Left hindlimb (tissue), 1 donor: ENCODE data around the gene ZBTB17.
"Not testable (repeated sequence)": the region's sequence is repeated elsewhere in the genome, so short reads cannot be mapped to it uniquely, and the experiment has no call there.

Experiments used
- DNase-seq: peaks from one replicate; pipeline ENCODE4 v3.0.0-alpha.2; 2018

Gene ZBTB17

DNA sequence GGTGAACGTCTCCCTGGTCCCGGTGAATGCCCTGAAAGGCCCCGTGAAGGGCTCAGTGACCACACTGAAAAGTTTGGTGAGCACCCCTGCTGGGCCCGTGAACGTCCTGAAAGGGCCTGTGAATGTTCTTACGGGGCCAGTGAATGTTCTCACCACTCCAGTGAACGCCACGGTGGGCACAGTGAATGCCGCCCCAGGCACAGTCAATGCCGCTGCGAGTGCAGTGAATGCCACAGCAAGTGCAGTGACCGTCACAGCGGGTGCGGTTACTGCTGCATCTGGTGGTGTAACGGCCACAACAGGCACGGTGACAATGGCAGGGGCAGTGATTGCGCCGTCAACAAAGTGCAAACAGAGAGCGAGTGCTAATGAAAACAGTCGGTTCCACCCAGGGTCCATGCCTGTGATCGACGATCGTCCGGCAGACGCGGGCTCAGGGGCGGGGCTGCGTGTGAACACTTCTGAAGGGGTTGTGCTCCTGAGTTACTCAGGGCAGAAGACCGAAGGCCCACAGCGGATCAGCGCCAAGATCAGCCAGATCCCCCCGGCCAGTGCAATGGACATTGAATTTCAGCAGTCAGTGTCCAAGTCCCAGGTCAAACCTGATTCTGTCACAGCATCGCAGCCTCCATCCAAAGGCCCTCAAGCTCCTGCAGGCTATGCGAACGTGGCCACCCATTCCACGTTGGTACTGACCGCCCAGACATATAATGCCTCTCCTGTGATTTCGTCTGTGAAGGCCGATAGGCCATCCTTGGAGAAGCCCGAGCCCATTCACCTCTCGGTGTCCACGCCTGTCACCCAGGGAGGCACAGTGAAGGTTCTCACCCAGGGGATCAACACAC is 41.5 kb downstream of the ZBTB17 start:
- DNase-seq, result no peak

DNA sequence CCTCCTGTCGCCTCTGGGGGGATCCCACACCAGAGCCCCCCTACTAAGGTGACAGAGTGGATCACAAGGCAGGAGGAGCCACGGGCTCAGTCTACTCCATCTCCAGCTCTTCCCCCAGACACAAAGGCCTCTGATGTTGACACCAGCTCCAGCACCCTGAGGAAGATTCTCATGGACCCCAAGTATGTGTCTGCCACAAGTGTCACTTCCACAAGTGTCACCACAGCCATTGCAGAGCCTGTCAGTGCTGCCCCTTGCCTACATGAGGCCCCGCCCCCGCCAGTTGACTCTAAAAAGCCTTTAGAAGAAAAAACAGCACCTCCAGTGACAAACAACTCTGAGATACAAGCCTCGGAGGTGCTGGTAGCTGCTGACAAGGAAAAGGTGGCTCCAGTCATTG is 42.2 kb downstream of the ZBTB17 start:
- DNase-seq, result no peak

DNA sequence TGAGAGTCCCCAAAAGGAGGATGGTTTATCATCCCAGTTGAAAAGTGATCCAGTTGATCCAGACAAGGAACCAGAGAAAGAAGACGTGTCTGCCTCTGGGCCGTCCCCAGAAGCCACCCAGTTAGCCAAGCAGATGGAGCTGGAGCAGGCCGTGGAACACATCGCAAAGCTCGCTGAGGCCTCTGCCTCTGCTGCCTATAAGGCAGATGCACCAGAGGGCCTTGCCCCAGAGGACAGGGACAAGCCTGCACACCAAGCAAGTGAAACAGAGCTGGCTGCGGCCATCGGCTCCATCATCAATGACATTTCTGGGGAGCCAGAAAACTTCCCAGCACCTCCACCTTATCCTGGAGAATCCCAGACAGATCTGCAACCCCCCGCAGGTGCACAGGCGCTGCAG is 43.3 kb downstream of the ZBTB17 start:
- DNase-seq, result no peak

DNA sequence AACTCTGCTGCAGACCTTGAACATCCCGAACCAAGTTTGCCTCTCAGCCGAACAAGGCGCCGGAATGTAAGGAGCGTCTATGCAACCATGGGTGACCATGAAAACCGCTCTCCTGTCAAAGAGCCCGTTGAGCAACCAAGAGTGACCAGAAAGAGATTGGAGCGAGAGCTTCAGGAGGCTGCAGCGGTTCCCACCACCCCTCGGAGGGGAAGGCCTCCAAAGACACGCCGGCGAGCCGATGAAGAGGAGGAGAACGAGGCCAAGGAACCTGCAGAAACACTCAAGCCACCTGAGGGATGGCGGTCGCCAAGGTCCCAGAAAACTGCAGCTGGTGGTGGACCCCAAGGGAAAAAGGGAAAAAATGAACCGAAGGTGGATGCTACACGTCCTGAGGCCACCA is 44.0 kb downstream of the ZBTB17 start:
- DNase-seq, result no peak

- DNase-seq, result no peak
Observed at GRCh38 chr1:15931401-15931800, 44.5 kb downstream of the ZBTB17 start.

DNA sequence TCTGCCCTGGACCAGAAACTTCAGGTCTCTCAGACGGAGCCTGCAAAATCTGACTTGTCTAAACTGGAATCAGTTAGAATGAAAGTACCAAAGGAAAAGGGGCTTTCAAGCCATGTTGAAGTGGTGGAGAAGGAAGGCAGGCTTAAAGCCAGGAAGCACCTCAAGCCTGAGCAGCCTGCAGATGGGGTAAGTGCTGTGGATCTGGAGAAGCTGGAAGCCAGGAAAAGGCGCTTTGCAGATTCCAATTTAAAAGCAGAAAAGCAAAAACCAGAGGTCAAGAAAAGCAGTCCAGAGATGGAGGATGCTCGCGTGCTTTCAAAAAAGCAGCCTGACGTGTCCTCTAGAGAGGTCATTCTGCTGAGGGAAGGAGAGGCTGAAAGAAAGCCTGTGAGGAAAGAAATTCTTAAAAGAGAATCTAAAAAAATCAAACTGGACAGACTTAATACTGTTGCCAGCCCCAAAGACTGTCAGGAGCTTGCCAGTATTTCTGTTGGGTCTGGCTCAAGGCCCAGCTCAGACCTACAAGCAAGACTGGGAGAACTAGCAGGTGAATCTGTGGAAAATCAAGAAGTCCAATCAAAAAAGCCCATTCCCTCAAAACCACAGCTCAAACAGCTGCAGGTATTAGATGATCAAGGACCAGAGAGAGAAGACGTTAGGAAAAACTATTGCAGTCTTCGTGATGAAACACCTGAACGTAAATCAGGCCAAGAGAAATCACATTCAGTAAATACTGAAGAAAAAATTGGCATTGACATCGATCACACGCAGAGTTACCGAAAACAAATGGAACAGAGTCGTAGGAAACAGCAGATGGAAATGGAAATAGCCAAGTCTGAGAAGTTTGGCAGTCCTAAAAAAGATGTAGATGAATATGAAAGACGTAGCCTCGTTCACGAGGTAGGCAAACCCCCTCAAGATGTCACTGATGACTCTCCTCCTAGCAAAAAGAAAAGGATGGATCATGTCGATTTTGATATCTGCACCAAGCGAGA is 46.6 kb downstream of the ZBTB17 start:
- DNase-seq, result no peak

DNA sequence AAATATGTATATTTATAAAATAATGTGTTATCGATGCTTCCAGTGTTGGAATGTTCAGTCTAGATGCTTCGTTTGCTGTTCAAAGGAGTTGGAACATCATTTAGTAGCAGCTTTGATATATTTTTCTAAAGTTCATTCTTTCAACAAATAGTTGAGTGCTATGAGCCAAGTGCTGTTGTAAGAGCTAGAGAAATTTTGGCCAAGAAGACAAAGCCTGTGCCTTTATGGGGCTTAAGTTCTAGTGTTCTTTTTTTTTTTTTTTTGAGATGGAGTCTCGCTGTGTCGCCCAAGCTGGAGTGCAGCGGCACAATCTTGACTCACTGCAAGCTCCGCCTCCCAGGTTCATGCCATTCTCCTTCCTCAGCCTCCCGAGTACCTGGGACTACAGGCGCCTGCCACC is 49.5 kb downstream of the ZBTB17 start:
- not testable (repeated sequence) for DNase-seq

GRCh38 chr1:15923241-15923640 is 52.7 kb downstream of the ZBTB17 start:
- DNase-seq, result no peak

DNA sequence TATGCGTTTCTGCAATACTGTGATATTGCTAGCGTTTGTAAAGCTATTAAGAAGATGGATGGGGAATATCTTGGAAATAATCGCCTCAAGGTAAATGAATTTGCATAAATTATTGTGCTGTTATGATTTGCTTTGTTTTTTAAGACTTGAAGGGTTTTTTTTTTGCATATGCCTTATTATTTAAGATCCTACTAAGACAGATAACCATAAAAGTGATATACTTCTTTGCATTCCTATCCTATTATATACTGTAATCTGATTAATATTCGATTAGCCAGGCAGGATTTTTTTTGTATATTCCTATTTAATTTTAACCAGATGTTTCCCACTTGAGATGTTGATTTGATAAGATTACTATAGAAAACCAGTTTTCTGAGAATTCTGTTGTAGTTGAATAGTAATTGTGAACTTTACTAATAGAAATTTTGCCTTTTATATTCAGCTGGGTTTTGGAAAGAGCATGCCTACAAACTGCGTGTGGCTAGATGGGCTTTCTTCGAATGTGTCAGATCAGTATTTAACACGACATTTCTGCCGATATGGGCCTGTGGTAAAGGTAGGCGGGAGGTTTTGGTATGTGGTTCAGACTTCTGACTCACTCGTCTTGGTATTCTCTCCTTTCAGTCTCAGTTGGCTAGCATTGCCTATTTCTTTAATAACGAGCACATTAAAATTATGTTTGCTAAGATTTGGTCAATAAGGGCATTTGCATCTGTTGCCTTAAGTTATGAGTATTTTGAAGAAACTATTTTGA is 56.8 kb downstream of the ZBTB17 start:
- DNase-seq, result no peak

- no peak for DNase-seq
Observed at GRCh38 chr1:15916916-15917315, 59.0 kb downstream of the ZBTB17 start.

DNA sequence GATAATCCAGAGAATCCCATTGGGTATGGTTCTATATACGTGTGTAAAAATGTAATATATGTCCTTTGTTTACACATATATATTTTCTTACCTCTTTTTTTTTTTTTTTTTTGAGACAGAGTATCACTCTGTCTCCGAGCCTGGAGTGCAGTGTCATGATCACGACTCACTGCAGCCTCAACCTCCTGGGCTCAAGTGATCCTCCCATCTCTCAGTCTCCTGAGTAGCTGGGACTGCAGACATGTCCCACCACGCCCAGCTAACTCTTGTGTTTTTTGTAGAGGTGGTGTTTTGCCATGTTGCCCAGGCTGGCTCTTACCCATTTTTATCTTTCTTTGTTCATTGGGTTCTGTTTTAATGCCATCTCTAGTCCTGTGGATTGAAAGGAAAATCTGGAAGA is 59.5 kb downstream of the ZBTB17 start:
- no peak for DNase-seq

DNA sequence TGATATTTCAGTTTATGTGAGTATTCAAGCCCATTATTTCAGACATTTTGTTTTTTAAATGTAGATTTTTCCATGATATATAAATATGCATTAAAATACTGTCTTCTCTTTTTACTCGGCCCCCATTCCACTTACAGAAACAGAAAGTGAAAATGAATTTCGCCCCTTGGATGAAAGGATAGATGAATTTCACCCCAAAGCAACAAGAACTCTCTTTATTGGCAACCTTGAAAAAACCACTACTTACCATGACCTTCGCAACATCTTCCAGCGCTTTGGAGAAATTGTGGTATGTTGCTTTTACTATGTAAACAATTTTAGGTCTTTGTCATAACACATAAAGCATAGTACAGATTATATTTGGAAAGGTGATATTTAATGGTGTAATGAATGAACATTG is 59.9 kb downstream of the ZBTB17 start:
- no peak for DNase-seq

- DNase-seq, result not testable (repeated sequence)
Observed at GRCh38 chr1:15913607-15914006, 62.3 kb downstream of the ZBTB17 start.

- DNase-seq, result no peak
Observed at GRCh38 chr1:15911927-15912326, 64.0 kb downstream of the ZBTB17 start.

DNA sequence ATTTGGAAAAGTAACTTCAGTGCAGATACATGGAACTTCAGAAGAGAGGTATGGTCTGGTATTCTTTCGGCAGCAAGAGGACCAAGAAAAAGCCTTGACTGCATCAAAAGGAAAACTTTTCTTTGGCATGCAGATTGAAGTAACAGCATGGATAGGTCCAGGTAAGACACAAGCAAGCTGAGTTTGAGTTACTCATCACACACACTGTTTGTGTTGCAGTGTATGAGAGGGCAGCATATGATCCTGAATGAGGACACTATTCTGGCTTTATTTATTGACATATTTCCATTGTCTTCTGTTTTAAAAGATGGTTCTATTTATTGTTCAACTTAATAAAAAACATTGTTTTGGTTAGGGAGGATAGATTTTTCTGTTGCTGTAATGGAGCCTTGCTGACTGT is 64.8 kb downstream of the ZBTB17 start:
- no peak for DNase-seq

GRCh38 chr1:15908597-15908996 is 67.3 kb downstream of the ZBTB17 start:
- no peak for DNase-seq

- DNase-seq, result no peak
Observed at GRCh38 chr1:15902882-15903281, 73.0 kb downstream of the ZBTB17 start.

- DNase-seq, result no peak
Observed at GRCh38 chr1:15900662-15901279, 75.1 kb downstream of the ZBTB17 start.

- DNase-seq, result no peak
Observed at GRCh38 chr1:15899266-15899665, 76.6 kb downstream of the ZBTB17 start.

GRCh38 chr1:15896841-15897610 is 78.9 kb downstream of the ZBTB17 start:
- not testable (repeated sequence) for DNase-seq

DNA sequence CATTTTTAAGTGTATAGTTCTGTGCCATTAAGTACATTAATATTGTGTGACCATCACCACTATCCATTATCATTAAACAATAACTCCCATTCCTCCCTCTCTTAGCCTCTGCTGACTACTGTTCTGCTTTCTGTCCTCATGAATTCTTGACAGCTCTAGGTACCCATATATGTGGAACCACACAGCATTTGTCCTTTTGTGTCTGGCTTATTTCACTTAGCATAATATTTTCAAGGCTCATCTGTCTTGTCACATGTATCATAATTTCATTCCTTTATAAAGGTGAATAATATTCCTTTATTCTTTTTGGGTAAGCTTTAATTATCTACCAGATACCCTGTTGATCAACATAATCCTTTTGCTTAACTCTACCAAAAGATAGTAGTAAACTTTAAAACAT is 80.7 kb downstream of the ZBTB17 start:
- no peak for DNase-seq
